Measurements from ENCODE around the gene ANKRD22.

ANKRD22 gene

GRCh38 chr10:88792661-88793060 lies 59.0 kb downstream of the ANKRD22 start:
- no peak for DNase-seq

DNA sequence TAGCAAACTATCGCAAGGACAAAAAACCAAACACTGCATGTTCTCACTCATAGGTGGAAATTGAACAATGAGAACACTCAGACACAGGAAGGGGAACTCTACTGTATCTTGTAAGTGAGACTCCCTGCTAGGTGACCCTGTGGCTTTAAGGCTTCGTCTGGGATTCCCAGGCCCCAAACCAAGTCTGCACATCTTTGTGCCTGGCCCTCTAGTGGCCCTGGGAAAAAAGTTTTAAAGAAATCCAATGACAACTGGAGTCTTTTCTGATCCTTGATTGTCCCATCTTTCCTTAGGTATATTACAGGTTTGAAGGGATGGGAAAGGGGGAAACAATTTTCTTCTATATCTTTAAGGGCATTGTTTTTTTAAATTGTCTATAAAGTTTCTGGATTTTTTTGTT lies 59.7 kb downstream of the ANKRD22 start:
- DNase-seq: no peak

DNA sequence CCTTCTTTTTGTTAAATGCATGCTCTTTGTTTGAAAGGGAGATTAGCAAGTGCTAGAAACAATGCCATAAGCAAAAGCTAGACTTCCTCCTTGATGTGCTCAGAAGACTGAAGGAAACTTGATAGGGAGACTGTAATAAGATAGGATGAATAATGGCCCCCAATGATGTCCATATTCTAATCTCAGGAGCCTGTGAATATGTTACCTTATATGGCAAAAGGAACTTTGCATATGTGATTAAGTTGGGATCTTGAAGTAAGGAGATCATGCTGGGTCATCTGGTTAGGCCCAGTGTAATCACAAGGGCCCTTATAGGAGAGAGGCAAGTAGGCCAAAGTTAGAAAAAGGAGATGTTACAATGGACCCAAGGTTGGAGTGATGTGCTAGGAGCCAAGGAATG lies 62.7 kb downstream of the ANKRD22 start:
- DNase-seq: no peak

GRCh38 chr10:88787463-88787862 lies 64.2 kb downstream of the ANKRD22 start:
- DNase-seq: no peak

- DNase-seq: no peak
These were observed 65.4 kb downstream of the ANKRD22 start for GRCh38 chr10:88786032-88786770.

GRCh38 chr10:88783724-88784123 lies 67.9 kb downstream of the ANKRD22 start:
- no peak for DNase-seq

- no peak for DNase-seq
These were observed 69.4 kb downstream of the ANKRD22 start for GRCh38 chr10:88782222-88782621.

- no peak for DNase-seq
These were observed 70.4 kb downstream of the ANKRD22 start for GRCh38 chr10:88781206-88781605.
